GM19023 (cell line): ENCODE data around the gene NR2F6.
A peak's percentile ranks its signal among the peaks of the same experiment; 100 is the strongest.

Experiments
- ATAC-seq: cut with Tn5 transposase; IDR thresholded peaks from one replicate; pipeline ENCODE4 v1.9.1; 2021; ENCODE audit warnings: mild to moderate bottlenecking, moderate library complexity; ENCODE audit not compliant: unreplicated experiment

The NR2F6 gene

GRCh38 chr19:17240826-17241399 is 4.8 kb downstream of the NR2F6 start:
- no peak for ATAC-seq

GRCh38 chr19:17240062-17240752 is 5.5 kb downstream of the NR2F6 start:
- no peak for ATAC-seq

GRCh38 chr19:17237747-17238706 is 7.7 kb downstream of the NR2F6 start:
- ATAC-seq = no peak

GRCh38 chr19:17236811-17237543 is 8.7 kb downstream of the NR2F6 start:
- no peak for ATAC-seq

GRCh38 chr19:17235971-17236777 is 9.5 kb downstream of the NR2F6 start:
- ATAC-seq = no peak

GRCh38 chr19:17235300-17235970 is 10.3 kb downstream of the NR2F6 start:
- peak; percentile 72 for ATAC-seq

GRCh38 chr19:17234911-17235299 is 10.8 kb downstream of the NR2F6 start:
- ATAC-seq = no peak

- no peak for ATAC-seq
These were observed 13.5 kb downstream of the NR2F6 start for GRCh38 chr19:17232258-17232657.

GRCh38 chr19:17229890-17230289 is 15.8 kb downstream of the NR2F6 start:
- ATAC-seq = no peak

GRCh38 chr19:17227798-17228367 is 17.8 kb downstream of the NR2F6 start:
- ATAC-seq = no peak

GRCh38 chr19:17226002-17226933 is 19.5 kb downstream of the NR2F6 start, which contains the start of gene OCEL1:
OCEL1 (plus strand) TSS chr19:17226226; CDS start chr19:17226248, 22 bp downstream.
- peak; percentile 91 for ATAC-seq

- ATAC-seq = no peak
These were observed 20.7 kb downstream of the NR2F6 start for GRCh38 chr19:17225053-17225452.

GRCh38 chr19:17220207-17220758 is 25.4 kb downstream of the NR2F6 start:
- ATAC-seq = no peak

GRCh38 chr19:17219286-17219685 is 26.4 kb downstream of the NR2F6 start:
- ATAC-seq = no peak

- ATAC-seq = no peak
These were observed 29.6 kb downstream of the NR2F6 start for GRCh38 chr19:17216058-17216670.

- ATAC-seq = peak; percentile 82
These were observed 30.4 kb downstream of the NR2F6 start, which contains the start of gene USE1 for GRCh38 chr19:17215127-17215971. USE1 (plus strand) TSS chr19:17215357; CDS start chr19:17215406, 49 bp downstream.
